HG03469 (cell line): ENCODE data around the gene FAM118A.
"Not testable (repeated sequence)": the region's sequence is repeated elsewhere in the genome, so short reads cannot be mapped to it uniquely, and the experiment has no call there.

Experiments used
- ATAC-seq: cut with Tn5 transposase; IDR thresholded peaks from one replicate; pipeline ENCODE4 v1.9.1; 2021; ENCODE audit warnings: mild to moderate bottlenecking, moderate library complexity, moderate number of reproducible peaks; ENCODE audit not compliant: unreplicated experiment

Gene FAM118A

GRCh38 chr22:45359627-45360026, 49.9 kb downstream of the FAM118A start:
- ATAC-seq, result no peak

DNA sequence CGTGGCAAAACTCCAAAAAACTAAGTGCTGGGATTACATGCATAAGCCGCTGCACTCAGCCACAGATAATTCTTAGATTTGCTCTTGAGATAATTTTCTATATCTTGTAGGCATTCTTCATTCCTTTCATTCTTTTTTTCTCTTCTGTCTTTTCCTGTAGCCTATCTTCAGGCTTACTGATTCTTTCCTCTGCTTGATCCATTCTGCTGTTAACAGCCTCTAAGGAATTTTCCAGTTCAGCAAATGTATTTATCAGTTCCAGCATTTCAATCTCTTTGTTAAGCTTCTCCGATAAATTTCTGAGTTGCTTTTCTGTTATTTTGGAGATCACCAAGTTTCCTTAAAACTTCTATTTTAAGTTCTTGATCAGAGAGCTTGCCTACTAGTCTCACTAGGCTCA, 57.0 kb downstream of the FAM118A start:
- ATAC-seq, result no peak

- not testable (repeated sequence) for ATAC-seq
Measured at GRCh38 chr22:45373592-45373991, 63.9 kb downstream of the FAM118A start.

DNA sequence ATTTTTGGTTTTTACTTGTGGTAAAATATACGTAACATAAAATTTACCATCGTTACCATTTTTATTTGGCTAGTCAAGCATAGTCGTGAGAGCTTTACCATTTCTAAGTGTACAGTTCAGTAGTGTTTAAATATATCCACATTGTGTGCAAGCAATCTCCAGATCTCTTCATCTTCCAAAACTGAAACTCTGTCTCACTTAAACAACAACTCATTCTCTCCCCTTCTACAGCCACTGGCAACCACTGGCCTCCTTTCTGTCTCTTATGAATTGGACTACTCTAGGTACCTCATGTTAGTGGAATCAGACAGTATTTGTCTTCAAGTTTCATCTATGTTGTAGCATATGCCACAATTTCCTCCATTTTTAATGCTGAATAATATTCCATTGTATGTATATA, 66.3 kb downstream of the FAM118A start:
- ATAC-seq, result no peak

DNA sequence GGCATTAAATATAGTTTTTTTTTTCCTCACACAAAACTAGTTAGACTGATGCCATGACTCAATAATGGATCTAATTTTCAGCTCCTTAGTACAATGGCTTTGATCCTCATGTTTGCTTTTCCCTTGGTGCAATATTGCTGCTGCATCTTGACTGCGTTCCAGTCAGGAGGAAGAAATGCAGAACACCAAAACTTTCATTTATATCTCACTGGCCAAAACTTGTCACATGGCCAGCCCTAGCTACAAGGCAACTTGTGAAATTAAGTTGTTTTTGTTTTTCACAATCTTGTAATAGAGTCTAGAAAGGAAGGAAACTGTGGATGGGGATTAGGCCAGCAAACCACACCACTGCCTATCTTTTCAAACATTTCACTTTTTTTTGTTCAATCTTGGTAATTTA, 67.0 kb downstream of the FAM118A start:
- no peak for ATAC-seq

DNA sequence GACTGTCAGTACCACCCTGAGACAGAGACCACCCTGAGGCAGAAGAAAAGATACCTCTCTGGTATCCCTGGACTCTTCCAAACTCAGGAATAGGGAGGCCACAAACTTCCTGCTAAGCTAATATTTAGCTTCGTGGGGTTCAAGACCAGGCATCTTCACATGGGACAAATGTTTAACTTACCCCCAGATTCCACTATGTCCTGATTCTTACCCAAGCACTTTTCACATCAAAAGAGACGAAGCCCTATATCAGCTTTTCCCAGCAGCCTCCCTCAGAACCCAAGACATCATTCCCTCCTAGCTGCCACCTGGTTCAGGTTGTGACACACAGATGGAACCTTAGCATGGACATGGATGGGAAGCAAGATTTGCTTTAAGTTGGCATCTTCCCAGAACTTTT, 71.6 kb downstream of the FAM118A start:
- ATAC-seq, result no peak

GRCh38 chr22:45389546-45389945, 79.8 kb downstream of the FAM118A start:
- no peak for ATAC-seq
